Activated CD4-positive, alpha-beta T cell treated with anti-CD3 and anti-CD28 coated beads for 1 hour (primary cell): ENCODE measurements around the gene KCTD19.

Source experiments
- DNase-seq: peaks from one replicate; pipeline ENCODE4 v3.0.0-alpha.2; 2020

The KCTD19 gene

GRCh38 chr16:67312719-67313118 is 13.8 kb downstream of the KCTD19 start:
- no peak for DNase-seq

GRCh38 chr16:67311607-67312488 is 14.7 kb downstream of the KCTD19 start:
- no peak for DNase-seq

GRCh38 chr16:67310561-67310960 is 16.0 kb downstream of the KCTD19 start:
- no peak for DNase-seq

- DNase-seq = no peak
These were observed 21.1 kb downstream of the KCTD19 start for GRCh38 chr16:67305216-67306071.

GRCh38 chr16:67304020-67304419 is 22.5 kb downstream of the KCTD19 start:
- DNase-seq = no peak

- DNase-seq = no peak
These were observed 23.6 kb downstream of the KCTD19 start for GRCh38 chr16:67302970-67303369.

GRCh38 chr16:67302076-67302475 is 24.5 kb downstream of the KCTD19 start:
- DNase-seq = no peak

GRCh38 chr16:67301080-67301782 is 25.3 kb downstream of the KCTD19 start:
- DNase-seq = no peak

- no peak for DNase-seq
These were observed 27.3 kb downstream of the KCTD19 start for GRCh38 chr16:67299269-67299668.

- no peak for DNase-seq
These were observed 28.3 kb downstream of the KCTD19 start for GRCh38 chr16:67298277-67298676.

- no peak for DNase-seq
These were observed 30.1 kb downstream of the KCTD19 start for GRCh38 chr16:67296420-67296819.

GRCh38 chr16:67294938-67295361 is 31.6 kb downstream of the KCTD19 start:
- no peak for DNase-seq

- no peak for DNase-seq
These were observed 32.3 kb downstream of the KCTD19 start for GRCh38 chr16:67294171-67294757.

- no peak for DNase-seq
These were observed 35.1 kb downstream of the KCTD19 start for GRCh38 chr16:67291461-67291860.

GRCh38 chr16:67287960-67288359 is 38.6 kb downstream of the KCTD19 start:
- DNase-seq = no peak

GRCh38 chr16:67286441-67287235 is 39.9 kb downstream of the KCTD19 start:
- DNase-seq = no peak

- no peak for DNase-seq
These were observed 41.6 kb downstream of the KCTD19 start for GRCh38 chr16:67284699-67285646.

GRCh38 chr16:67283826-67284555 is 42.5 kb downstream of the KCTD19 start:
- DNase-seq = no peak

GRCh38 chr16:67283039-67283825 is 43.3 kb downstream of the KCTD19 start:
- no peak for DNase-seq
